CD14-positive monocyte (primary cell): ENCODE measurements around the gene TPRG1. TPM values are rescaled to one million over a fixed set of nuclear protein-coding genes. Genes with fewer than 3 reads are reported as not detected.

Source experiments
- DNase-seq, 3 donors: peaks; one replicate each; pipeline ENCODE4 v3.0.0-alpha.2; 2011 to 2022
- H2AFZ ChIP-seq: 2 replicates; pipeline ENCODE4 v1.6.0; 2012; ENCODE audit warnings: mild to moderate bottlenecking, low read depth, low read length, inconsistent platforms; ENCODE audit not compliant: insufficient read depth, poor library complexity, severe bottlenecking
- H3K27ac ChIP-seq, 2 donors: 1 replicate in 1 of 2; 2 replicates in 1 of 2; pipeline ENCODE4 v1.5.1; 2012 to 2013; ENCODE audit warnings: low read length in 2 of 2, control low read depth in 1 of 2, inconsistent platforms in 1 of 2, low read depth in 1 of 2, mild to moderate bottlenecking in 1 of 2
- H3K27me3 ChIP-seq, 2 donors: one replicate each; pipeline versions ENCODE4 v1.6.0 to v1.6.1; 2011 to 2013; ENCODE audit warnings: low read length in 2 of 2; ENCODE audit not compliant: control insufficient read depth in 2 of 2, insufficient read depth in 2 of 2
- H3K36me3 ChIP-seq, 2 donors: replicated peaks in 1 of 2; 1 replicate in 1 of 2; 2 replicates in 1 of 2; pipeline versions ENCODE4 v1.5.1 to v1.6.1; 2012 to 2013; ENCODE audit warnings: low read length in 2 of 2, control low read depth in 1 of 2, inconsistent platforms in 1 of 2, mild to moderate bottlenecking in 1 of 2; ENCODE audit not compliant: insufficient read depth in 2 of 2, control insufficient read depth in 1 of 2
- H3K4me1 ChIP-seq, 2 donors: 1 replicate in 1 of 2; 2 replicates in 1 of 2; pipeline versions ENCODE4 v1.5.1 to v1.6.1; 2012 to 2013; ENCODE audit warnings: low read length in 2 of 2, control low read depth in 1 of 2, inconsistent platforms in 1 of 2, mild to moderate bottlenecking in 1 of 2, moderate library complexity in 1 of 2; ENCODE audit not compliant: insufficient read depth in 2 of 2, control insufficient read depth in 1 of 2
- H3K4me2 ChIP-seq: replicated peaks from 2 replicates; pipeline ENCODE3; 2012; ENCODE audit warnings: low read length, moderate library complexity, mild to moderate bottlenecking; ENCODE audit not compliant: poor library complexity, severe bottlenecking; ENCODE audit errors: extremely low read depth
- H3K4me3 ChIP-seq, 3 experiments: fragments of 200-600 bp in 1 of 3; sonication (generic) in 1 of 3; replicated peaks in 1 of 3; 1 replicate in 2 of 3; 2 replicates in 1 of 3; pipeline ENCODE4 v1.5.1; 2011 to 2013; ENCODE audit warnings: low read length in 3 of 3, mild to moderate bottlenecking in 3 of 3, control low read depth in 2 of 3, low read depth in 2 of 3, inconsistent platforms in 1 of 3, moderate library complexity in 1 of 3
- H3K79me2 ChIP-seq: 2 replicates; pipeline ENCODE4 v1.6.0; 2012; ENCODE audit warnings: mild to moderate bottlenecking, control low read depth, inconsistent platforms, low read length, moderate library complexity; ENCODE audit not compliant: insufficient read depth
- H3K9ac ChIP-seq: 2 replicates; pipeline ENCODE4 v1.6.0; 2017; ENCODE audit warnings: low read length, mild to moderate bottlenecking; ENCODE audit not compliant: insufficient read depth, poor library complexity, severe bottlenecking
- H3K9me3 ChIP-seq, 2 donors: replicated peaks in 1 of 2; 1 replicate in 1 of 2; 2 replicates in 1 of 2; pipeline versions ENCODE4 v1.5.1 to v1.6.1; 2012 to 2013; ENCODE audit warnings: low read length in 2 of 2, control low read depth in 1 of 2; ENCODE audit not compliant: control insufficient read depth in 1 of 2, insufficient read depth in 1 of 2
- H4K20me1 ChIP-seq: 2 replicates; pipeline ENCODE4 v1.6.0; 2012; ENCODE audit warnings: mild to moderate bottlenecking, low read length, control low read depth, moderate library complexity; ENCODE audit not compliant: insufficient read depth
- H3K27ac Mint-ChIP-seq, 7 donors: one replicate each; pipeline ENCODE4 v1.8.0; 2020; ENCODE audit warnings: mild to moderate bottlenecking in 7 of 7, mixed read lengths in 7 of 7, moderate library complexity in 6 of 7, inconsistent platforms in 2 of 7
- H3K27me3 Mint-ChIP-seq, 3 donors: one replicate each; pipeline ENCODE4 v1.8.0; 2021 to 2022; ENCODE audit warnings: low read depth in 3 of 3, mild to moderate bottlenecking in 3 of 3, mixed read lengths in 3 of 3, moderate library complexity in 3 of 3, inconsistent platforms in 1 of 3
- H3K36me3 Mint-ChIP-seq, 2 donors: one replicate each; pipeline ENCODE4 v1.8.0; 2020; ENCODE audit warnings: mixed read lengths in 2 of 2, inconsistent platforms in 1 of 2, mild to moderate bottlenecking in 1 of 2
- H3K4me1 Mint-ChIP-seq: one replicate; pipeline ENCODE4 v1.8.0; 2020; ENCODE audit warnings: mild to moderate bottlenecking, mixed read lengths
- H3K4me3 Mint-ChIP-seq, 2 donors: one replicate each; pipeline ENCODE4 v1.8.0; 2020; ENCODE audit warnings: mild to moderate bottlenecking in 2 of 2, mixed read lengths in 2 of 2, moderate library complexity in 1 of 2
- H3K9me3 Mint-ChIP-seq, 7 donors: one replicate each; pipeline ENCODE4 v1.8.0; 2020 to 2022; ENCODE audit warnings: mixed read lengths in 7 of 7, mild to moderate bottlenecking in 6 of 7, moderate library complexity in 6 of 7, inconsistent platforms in 2 of 7
- CTCF ChIP-seq: fragments of 200-600 bp; IDR thresholded peaks from one replicate; pipeline ENCODE4 v1.8.0; 2022; ENCODE audit warnings: antibody characterized with exemption, mild to moderate bottlenecking
- WGBS: methylation state at CpG from one replicate; pipeline ENCODE4 v1.1.5; 2013; ENCODE audit warnings: missing lambda C conversion rate; ENCODE audit not compliant: insufficient coverage; 5-methylcytosine and 5-hydroxymethylcytosine counted together
- intact Hi-C, 2 donors: fragments of 100-400 bp; cut with micrococcal nuclease; formaldehyde crosslinking; loops; one replicate each; pipeline versions ENCODE4 v1.15.0 to v1.15.1; 2023
- polyA plus RNA-seq, 3 donors: library from polyadenylated mRNA; depleted of rRNA in 1 of 3; unstranded in 2 of 3; stranded (reverse) in 1 of 3; fragments of 300-500 nt in 2 of 3; fragments of >200 nt in 1 of 3; fragmentation: Illumina TruSeq in 2 of 3; gene quantifications; 1 replicate in 2 of 3; 2 replicates in 1 of 3; pipeline ENCODE4 v1.2.3, GENCODE V29; 2012 to 2021

TPRG1 gene
- polyA plus RNA-seq, 3 donors, result 0.14 to 1.7 (median 0.55) TPM

DNA sequence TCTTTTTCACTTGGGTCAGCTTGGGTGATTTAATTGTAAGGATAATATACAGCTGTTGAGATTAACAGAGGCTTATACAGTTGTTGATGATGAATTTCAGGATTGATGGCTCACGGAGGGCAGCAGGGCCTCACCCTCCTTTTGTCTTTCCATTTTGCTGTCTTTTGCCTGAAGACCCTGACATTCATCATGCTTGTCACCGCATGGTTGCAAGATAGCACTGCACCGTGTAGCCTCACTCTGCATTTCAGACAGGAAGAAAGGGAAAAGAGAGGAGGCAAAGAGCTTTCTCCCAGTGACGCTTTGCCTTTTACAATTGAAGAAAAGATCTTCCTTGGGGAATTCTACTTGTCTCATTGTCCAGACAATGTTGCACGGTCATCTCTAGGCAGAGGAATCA is 115.1 kb downstream of the TPRG1 start:
- no peak for DNase-seq
- Histone ChIP-seq H3K4me2 (no peak overlapping the region), H3K36me3 (no peaks in the 10 kb centered on the region), H3K9ac (no peak overlapping the region), H2AFZ (no peak overlapping the region), H3K27me3 (no peaks in the 10 kb centered on the region), H3K4me3 (no peak overlapping the region), H4K20me1 (no peaks in the 10 kb centered on the region), H3K4me1 (no peaks in the 10 kb centered on the region), H3K27ac (no peak overlapping the region), H3K79me2 (no peaks in the 10 kb centered on the region), H3K9me3 (no peaks in the 10 kb centered on the region)
- H3K4me3 Mint-ChIP-seq, result no peak overlapping the region
- TF ChIP-seq CTCF, result no peak
- no peak overlapping the region for H3K27ac Mint-ChIP-seq
- H3K4me1 Mint-ChIP-seq, result no peaks in the 10 kb centered on the region
- H3K27me3 Mint-ChIP-seq, result peaks cover 0 to 2% (median 0%) of the 10 kb centered on the region in 3 donors
- no peaks in the 10 kb centered on the region for H3K36me3 Mint-ChIP-seq
- intact Hi-C loops, result no loop called here
- 69% methylated on average over 3 of the region's 5 CpGs for WGBS
- H3K9me3 Mint-ChIP-seq, result peaks cover 0 to 4% (median 0%) of the 10 kb centered on the region in 7 donors

DNA sequence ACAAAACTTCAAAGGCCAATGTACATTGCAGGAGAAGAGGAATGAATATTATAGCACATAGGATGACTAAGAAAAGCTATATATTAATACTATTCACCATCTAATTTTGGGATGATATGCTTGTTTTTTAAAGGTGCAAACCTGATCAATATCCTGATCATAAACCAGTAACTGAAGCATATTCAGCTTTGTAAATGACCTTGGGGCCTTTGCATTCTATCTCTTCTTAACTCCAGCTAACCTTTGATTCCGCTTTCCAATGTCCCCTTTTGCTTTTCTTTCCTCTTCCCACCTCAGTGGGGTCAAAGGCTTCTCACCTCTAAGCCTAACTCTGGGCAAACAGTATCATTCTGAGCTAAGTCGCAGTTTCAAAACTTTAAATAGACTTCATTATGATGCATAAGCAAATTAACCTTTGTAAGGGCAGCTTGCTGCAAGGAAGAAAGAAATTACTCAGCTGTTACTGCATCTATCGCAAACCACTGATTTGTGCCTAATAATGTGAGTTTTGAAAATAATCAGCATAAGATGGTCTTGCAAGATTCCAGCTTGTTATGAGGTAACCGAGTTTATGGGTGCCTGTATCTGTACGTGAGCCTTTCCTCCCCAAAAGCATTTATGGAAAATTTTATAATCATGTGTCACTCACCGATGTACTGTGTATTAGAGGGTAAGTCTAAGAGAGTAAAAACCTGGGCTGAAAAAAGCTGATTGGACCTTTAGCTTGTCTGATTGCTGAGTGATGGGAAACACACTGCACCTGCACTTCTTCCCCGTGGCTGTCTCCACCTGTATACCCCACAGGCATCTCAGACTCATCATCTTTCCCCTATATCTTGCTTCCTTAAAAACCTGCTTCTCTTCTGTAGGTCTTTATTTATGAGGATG is 116.8 kb downstream of the TPRG1 start:
- Histone ChIP-seq H3K4me3 (no peak overlapping the region), H3K27me3 (no peaks in the 10 kb centered on the region), H3K4me1 (no peaks in the 10 kb centered on the region), H2AFZ (no peak overlapping the region), H3K36me3 (no peaks in the 10 kb centered on the region), H3K27ac (no peak overlapping the region), H3K79me2 (no peaks in the 10 kb centered on the region), H3K9ac (no peak overlapping the region), H4K20me1 (no peaks in the 10 kb centered on the region), H3K4me2 (no peak overlapping the region), H3K9me3 (no peaks in the 10 kb centered on the region)
- Mint-ChIP-seq H3K27me3 (peaks cover 0 to 2% (median 0%) of the 10 kb centered on the region in 3 donors), H3K4me1 (no peaks in the 10 kb centered on the region), H3K27ac (no peak overlapping the region), H3K9me3 (peaks cover 0 to 4% (median 0%) of the 10 kb centered on the region in 7 donors), H3K4me3 (no peak overlapping the region), H3K36me3 (no peaks in the 10 kb centered on the region)
- no peak for DNase-seq
- TF ChIP-seq CTCF, result no peak
- WGBS, result 100% methylated on average over 1 of the region's 7 CpGs
- intact Hi-C loops, result no loop called here
